Measurements from ENCODE around the gene NFATC4. TPM values are rescaled to one million over a fixed set of nuclear protein-coding genes. Genes with fewer than 3 reads are reported as not detected.

Gene NFATC4
- total RNA-seq, 1 experiment from 2014 or later, result 7.6 TPM

- H3K36me3 ChIP-seq (ENCODE audit: control insufficient read depth in 1 of 2, insufficient read depth in 2 of 2, low read length in 2 of 2), result no peaks in the 10 kb centered on the region
- H3K27me3 ChIP-seq (ENCODE audit: insufficient read depth, low read length), result no peaks in the 10 kb centered on the region
- ChIA-PET RAD21 (ENCODE audit: low non-redundant PET in 1 of 2, low total read pairs in 2 of 2, uncharacterized antibody in 2 of 2, unreplicated experiment in 2 of 2) (no interaction called here), POLR2A (no interaction called here), CTCF (no interaction called here)
- no peaks in the 10 kb centered on the region for H3K79me2 ChIP-seq (ENCODE audit: insufficient read depth, low read length)
- no peak for ATAC-seq
- no peaks in the 10 kb centered on the region for H3K9me2 ChIP-seq (ENCODE audit: insufficient read depth)
- H3K4me1 ChIP-seq (ENCODE audit: control insufficient read depth in 1 of 2, insufficient read depth in 2 of 2, low read length in 2 of 2), result peaks cover 0 to 6% of the 10 kb centered on the region in 2 experiments; a peak in 1 of 4 replicates
- no peak overlapping the region for H3K9ac ChIP-seq (ENCODE audit: low read length)
- no peak overlapping the region for H3K27ac ChIP-seq (ENCODE audit: low read depth, low read length)
- no TSS peak for BruUV-seq (replicated peaks)
- TF ChIP-seq REST (IDR thresholded peaks at IDR 0.05; ENCODE audit: low read depth) (no peak), EZH2 (IDR thresholded peaks at IDR 0.05) (no peak), SIN3A (IDR thresholded peaks at IDR 0.05; ENCODE audit: low read depth) (no peak), ELF1 (IDR thresholded peaks at IDR 0.05; ENCODE audit: borderline replicate concordance, low read depth) (no peak), FOSL1 (IDR thresholded peaks at IDR 0.05; ENCODE audit: low read depth) (no peak), TCF7L2 (IDR thresholded peaks at IDR 0.05; ENCODE audit: borderline replicate concordance, extremely low read depth, insufficient read depth, insufficient read length) (no peak), EZH2phosphoT487 (IDR thresholded peaks at IDR 0.05; ENCODE audit: borderline replicate concordance) (no peak), POLR2A (IDR thresholded peaks at IDR 0.05; ENCODE audit: borderline replicate concordance, extremely low read depth, insufficient read depth, insufficient read length) (no peak), SP1 (IDR thresholded peaks at IDR 0.05; ENCODE audit: low read depth) (no peak), MAX (IDR thresholded peaks at IDR 0.05) (no peak), JUND (IDR thresholded peaks at IDR 0.05) (no peak), SRF (IDR thresholded peaks at IDR 0.05; ENCODE audit: low read depth) (no peak), EGR1 (IDR thresholded peaks at IDR 0.05; ENCODE audit: low read depth) (no peak), RAD21 (IDR thresholded peaks at IDR 0.05; ENCODE audit: low read depth) (no peak), ZBTB33 (IDR thresholded peaks at IDR 0.05; ENCODE audit: extremely low read depth, insufficient replicate concordance, low read length) (no peak), YY1 (IDR thresholded peaks at IDR 0.05; ENCODE audit: extremely low read depth, insufficient replicate concordance, low read depth, low read length) (no peak), ZFX (IDR thresholded peaks at IDR 0.05) (no peak), CEBPB (IDR thresholded peaks at IDR 0.05; ENCODE audit: low read depth) (no peak), CBX3 (IDR thresholded peaks at IDR 0.05; ENCODE audit: low read depth) (no peak)
- H3K4me2 ChIP-seq (ENCODE audit: low read length), result no peak overlapping the region
- H3K4me3 ChIP-seq (replicated peaks in 1 of 2; ENCODE audit: low read depth in 1 of 2, low read length in 2 of 2), result no peak overlapping the region
- no peak for DNase-seq (ENCODE audit: low read depth, low spot score)
- H3K9me3 ChIP-seq (ENCODE audit: control insufficient read depth in 1 of 2, insufficient read depth in 1 of 2, low read depth in 1 of 2, low read length in 2 of 2), result no peaks in the 10 kb centered on the region
- H4K20me1 ChIP-seq (ENCODE audit: insufficient read depth), result no peaks in the 10 kb centered on the region
- intact Hi-C loops (cut with micrococcal nuclease), result no loop called here
- no peak overlapping the region for H2AFZ ChIP-seq (ENCODE audit: low read depth, low read length, poor library complexity, severe bottlenecking)
Observed at GRCh38 chr14:24381363-24382063, 13.5 kb downstream of the NFATC4 start.
